Nephron (organoid): Measurements from ENCODE around the gene AHNAK2.

Experiments used
- H3K27ac Mint-ChIP-seq, 3 experiments: 2 replicates each; pipeline ENCODE4 v1.8.0; 2020; ENCODE audit warnings: mixed read lengths in 3 of 3, mild to moderate bottlenecking in 2 of 3, moderate library complexity in 1 of 3
- H3K27me3 Mint-ChIP-seq: 2 replicates; pipeline ENCODE4 v1.8.0; 2021; ENCODE audit warnings: low read depth, mild to moderate bottlenecking, moderate library complexity, mixed read lengths
- H3K36me3 Mint-ChIP-seq: 2 replicates; pipeline ENCODE4 v1.8.0; 2020; ENCODE audit warnings: low read depth, mixed read lengths
- H3K4me1 Mint-ChIP-seq: 2 replicates; pipeline ENCODE4 v1.8.0; 2020; ENCODE audit warnings: mixed read lengths
- H3K4me3 Mint-ChIP-seq, 3 experiments: 2 replicates each; pipeline ENCODE4 v1.8.0; 2020; ENCODE audit warnings: mild to moderate bottlenecking in 3 of 3, mixed read lengths in 3 of 3, moderate library complexity in 2 of 3
- H3K9me3 Mint-ChIP-seq: 2 replicates; pipeline ENCODE4 v1.8.0; 2020; ENCODE audit warnings: mixed read lengths
- TF ChIP-seq, protein P1 (sequence below), 3 experiments: fragments of 200-600 bp; sonication (generic); IDR thresholded peaks; one replicate each; pipeline ENCODE4 v1.5.0; 2021; ENCODE audit warnings: antibody characterized with exemption in 3 of 3; ENCODE audit not compliant: unreplicated experiment in 3 of 3

AHNAK2 gene

DNA sequence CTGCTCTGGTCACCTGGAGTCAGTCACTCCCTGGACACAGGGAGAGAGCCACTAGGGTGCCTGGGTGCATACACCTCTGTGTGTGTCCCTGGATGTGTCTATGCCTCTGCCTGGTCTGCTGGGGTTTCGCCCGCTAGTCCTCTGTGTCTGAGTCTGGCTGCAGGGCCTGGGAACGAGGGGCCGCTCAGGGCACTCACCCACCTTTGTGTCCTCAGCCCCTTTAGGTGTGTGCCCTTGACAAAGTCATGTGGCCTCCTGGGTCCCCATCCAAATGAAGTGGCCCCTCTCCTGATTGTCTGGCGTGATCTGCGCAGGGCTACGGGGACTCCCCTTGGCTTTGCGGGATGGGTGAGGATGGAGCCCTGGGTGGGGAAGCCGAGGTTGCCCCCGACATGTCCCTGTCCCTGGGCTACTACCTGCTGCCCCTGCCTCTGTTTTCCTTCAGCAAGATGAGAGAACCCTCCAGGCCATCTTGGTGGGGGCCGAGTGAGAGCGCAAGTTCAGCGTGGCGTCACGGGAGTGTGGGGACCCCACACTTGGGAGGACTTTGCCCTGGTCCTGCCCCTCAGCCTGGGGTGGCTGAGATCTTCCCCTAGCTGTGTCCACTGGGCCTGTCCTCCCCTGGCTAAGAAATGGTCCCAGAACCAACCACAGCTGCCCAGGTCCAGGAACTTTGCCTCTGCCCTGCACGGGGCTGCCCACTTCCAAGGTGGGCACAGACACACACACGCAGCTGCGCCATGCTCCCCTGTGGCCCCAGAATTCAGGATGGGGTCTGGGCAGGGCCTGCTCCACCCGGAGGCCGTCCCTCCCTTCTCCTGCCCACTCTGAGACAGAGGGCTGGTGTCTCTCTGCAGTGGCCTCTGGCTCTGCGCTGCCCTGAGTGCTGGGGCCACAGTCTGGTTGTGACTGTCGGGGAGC, 2.7 kb upstream of the AHNAK2 start:
- no peak overlapping the region for H3K27ac Mint-ChIP-seq
- peak overlapping the region in 1 of 3 experiments; percentile 22 for H3K4me3 Mint-ChIP-seq
- H3K9me3 Mint-ChIP-seq, result no peaks in the 10 kb centered on the region
- TF ChIP-seq, protein P1, sequence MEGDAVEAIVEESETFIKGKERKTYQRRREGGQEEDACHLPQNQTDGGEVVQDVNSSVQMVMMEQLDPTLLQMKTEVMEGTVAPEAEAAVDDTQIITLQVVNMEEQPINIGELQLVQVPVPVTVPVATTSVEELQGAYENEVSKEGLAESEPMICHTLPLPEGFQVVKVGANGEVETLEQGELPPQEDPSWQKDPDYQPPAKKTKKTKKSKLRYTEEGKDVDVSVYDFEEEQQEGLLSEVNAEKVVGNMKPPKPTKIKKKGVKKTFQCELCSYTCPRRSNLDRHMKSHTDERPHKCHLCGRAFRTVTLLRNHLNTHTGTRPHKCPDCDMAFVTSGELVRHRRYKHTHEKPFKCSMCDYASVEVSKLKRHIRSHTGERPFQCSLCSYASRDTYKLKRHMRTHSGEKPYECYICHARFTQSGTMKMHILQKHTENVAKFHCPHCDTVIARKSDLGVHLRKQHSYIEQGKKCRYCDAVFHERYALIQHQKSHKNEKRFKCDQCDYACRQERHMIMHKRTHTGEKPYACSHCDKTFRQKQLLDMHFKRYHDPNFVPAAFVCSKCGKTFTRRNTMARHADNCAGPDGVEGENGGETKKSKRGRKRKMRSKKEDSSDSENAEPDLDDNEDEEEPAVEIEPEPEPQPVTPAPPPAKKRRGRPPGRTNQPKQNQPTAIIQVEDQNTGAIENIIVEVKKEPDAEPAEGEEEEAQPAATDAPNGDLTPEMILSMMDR (IDR thresholded peaks at IDR 0.05; ENCODE audit: unreplicated experiment in 3 of 3), result no peak
- peaks cover 25% of the 10 kb centered on the region for H3K27me3 Mint-ChIP-seq
- H3K36me3 Mint-ChIP-seq, result no peaks in the 10 kb centered on the region
- H3K4me1 Mint-ChIP-seq, result peaks cover 35% of the 10 kb centered on the region

DNA sequence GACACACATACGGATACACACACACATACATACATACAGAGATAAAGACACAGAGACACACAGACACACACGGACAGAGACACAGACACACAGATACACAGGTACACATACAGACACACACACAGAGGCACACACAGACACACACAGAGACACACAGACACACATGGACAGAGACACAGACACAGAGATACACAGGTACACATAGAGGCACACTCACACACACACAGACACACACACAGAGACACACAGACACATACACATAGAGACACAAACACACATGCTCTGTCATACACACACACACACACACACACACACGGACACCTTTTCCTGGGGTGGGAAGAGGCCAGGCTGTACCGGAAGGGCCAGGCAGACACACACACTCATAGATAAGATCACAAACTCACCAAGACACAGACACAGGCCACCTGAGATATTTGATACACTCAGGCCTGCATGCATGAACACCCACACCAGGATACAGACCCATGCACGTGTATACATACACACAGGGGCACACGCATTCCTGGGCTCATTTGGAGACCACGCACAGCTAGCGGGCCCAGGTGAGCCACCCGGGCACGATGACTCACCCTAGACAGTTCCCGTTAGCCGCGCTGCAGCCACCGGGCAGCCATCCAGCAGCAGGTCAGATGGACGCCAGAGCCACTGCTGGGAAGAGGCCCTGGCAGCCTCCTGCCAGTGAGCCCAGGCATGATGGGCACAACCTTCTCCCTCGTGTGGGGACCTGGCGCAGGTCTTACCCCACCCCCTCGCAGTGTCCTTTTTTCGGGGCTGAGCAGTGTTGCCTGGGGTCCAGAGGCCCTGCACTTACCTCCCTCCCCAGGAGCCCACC, 1.8 kb upstream of the AHNAK2 start:
- Mint-ChIP-seq H3K4me1 (peaks cover 39% of the 10 kb centered on the region), H3K4me3 (peak overlapping the region; percentile 3 to 63 (median 54)), H3K36me3 (no peaks in the 10 kb centered on the region), H3K27ac (peak overlapping the region in 1 of 3 experiments; percentile 1), H3K27me3 (peaks cover 29% of the 10 kb centered on the region), H3K9me3 (no peaks in the 10 kb centered on the region)
- TF ChIP-seq, protein P1 (IDR thresholded peaks at IDR 0.05; ENCODE audit: unreplicated experiment in 3 of 3), result no peak

DNA sequence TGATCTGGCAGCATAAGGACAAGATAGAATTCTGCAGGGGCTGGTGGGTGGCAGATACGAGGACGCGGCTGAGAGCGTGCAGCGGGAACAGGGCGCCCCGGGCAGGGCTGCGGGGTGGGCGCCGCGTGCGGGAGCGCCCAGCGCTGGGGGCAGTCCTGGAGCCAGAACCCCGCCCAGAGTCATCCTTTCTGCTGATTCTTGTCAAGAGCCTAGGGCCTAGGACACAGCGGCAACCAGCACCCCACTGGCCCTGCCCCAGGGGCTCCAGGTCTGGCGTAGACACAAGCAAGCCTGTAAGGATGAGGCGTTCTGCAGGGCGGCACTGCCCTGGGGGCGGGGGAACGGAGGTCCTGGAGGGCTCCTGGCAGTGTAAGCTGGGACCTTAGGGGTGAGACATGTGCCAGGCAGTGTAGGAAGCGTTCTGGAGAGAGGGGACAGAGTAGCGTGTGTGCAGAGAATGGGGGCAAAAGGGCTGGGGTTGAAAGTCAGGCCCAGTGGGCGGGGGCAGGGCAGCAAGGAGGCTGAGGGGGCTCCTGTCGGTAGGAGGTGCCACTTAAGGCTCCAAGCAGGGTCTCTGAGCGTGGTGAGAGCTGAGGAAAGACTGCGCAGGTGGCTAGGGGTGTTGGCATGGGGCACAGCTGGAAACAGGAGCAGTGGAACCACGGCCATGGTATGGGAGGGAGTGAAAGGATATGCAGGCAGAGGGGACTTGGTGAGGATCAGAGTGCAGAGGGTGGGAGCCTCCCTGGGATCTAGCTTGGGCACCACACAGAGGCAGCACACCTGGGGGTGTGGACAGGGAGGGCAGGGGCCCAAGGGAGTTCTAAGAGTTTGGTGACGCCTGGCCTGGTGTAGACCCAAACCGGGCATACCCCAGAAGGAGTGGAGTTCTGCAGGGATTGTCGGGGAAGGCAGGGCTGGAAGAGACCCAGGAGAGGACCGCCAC, 845 bp upstream of the AHNAK2 start:
- peak overlapping the region; percentile 60 to 78 (median 62) for H3K4me3 Mint-ChIP-seq
- TF ChIP-seq, protein P1 (IDR thresholded peaks at IDR 0.05; ENCODE audit: unreplicated experiment in 3 of 3), result no peak
- H3K9me3 Mint-ChIP-seq, result no peaks in the 10 kb centered on the region
- H3K27ac Mint-ChIP-seq, result peak overlapping the region in 1 of 3 experiments; percentile 1
- peaks cover 32% of the 10 kb centered on the region for H3K27me3 Mint-ChIP-seq
- no peaks in the 10 kb centered on the region for H3K36me3 Mint-ChIP-seq
- H3K4me1 Mint-ChIP-seq, result peaks cover 38% of the 10 kb centered on the region

DNA sequence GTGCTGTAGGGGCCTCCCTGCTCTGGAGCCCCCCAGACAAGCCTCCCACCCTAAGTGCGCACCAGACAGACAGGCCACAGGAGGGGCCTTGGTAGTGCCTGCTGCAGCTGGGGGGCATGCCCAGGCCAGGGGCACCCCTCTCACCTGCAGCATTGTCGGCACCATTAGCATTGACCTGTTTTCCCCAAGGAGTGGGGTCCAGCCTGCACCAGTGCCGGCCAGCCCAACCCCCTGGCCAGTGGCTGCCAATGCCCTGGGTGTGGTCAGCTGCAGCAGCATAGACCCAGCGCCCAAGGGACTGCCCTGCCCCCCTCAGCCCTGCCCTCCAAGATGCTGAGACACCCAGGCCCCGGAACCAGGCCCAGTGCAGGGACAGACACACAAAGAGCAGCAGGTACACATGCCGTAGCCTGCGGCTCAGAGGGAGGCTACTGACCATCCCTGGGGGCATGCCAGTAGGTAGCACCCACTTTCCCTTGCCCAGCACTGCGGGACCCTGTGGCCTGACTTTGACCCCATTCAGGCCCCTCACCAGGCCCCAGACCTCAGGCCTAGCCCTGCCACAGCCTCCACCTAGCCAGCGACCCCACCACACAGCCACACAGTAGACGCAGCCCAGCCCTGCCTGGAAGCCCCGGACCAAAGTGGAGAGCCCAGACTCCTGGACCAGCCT, 1.0 kb downstream of the AHNAK2 start:
- no peak overlapping the region for H3K27ac Mint-ChIP-seq
- peak overlapping the region; percentile 90 to 91 (median 90) for H3K4me3 Mint-ChIP-seq
- no peaks in the 10 kb centered on the region for H3K9me3 Mint-ChIP-seq
- peaks cover 38% of the 10 kb centered on the region for H3K27me3 Mint-ChIP-seq
- peaks cover 34% of the 10 kb centered on the region for H3K4me1 Mint-ChIP-seq
- TF ChIP-seq, protein P1 (IDR thresholded peaks at IDR 0.05; ENCODE audit: unreplicated experiment in 3 of 3), result no peak
- no peaks in the 10 kb centered on the region for H3K36me3 Mint-ChIP-seq
